Endothelial cell of umbilical vein (primary cell): ENCODE data around the gene SWT1. TPM values are rescaled to one million over a fixed set of nuclear protein-coding genes. Genes with fewer than 3 reads are reported as not detected.

Experiments
- BruUV-seq: library from RNA; stranded (reverse); fragments of 400-500 nt; replicated peaks from 2 replicates; lab custom pipeline; 2021; lab: Mats Ljungman, UMichigan
- CTCF ChIA-PET: fragments of 300-600, 350-600 bp; sonication (Branson Sonifier 250); formaldehyde crosslinking; loops from one replicate; lab custom pipeline; 2021; ENCODE audit warnings: antibody characterized with exemption, inconsistent platforms; lab: Charles Lee
- POLR2A ChIA-PET: fragments of 300-600, 350-600 bp; sonication (Branson Sonifier 250); formaldehyde crosslinking; loops from one replicate; lab custom pipeline; 2021; ENCODE audit warnings: antibody characterized with exemption, inconsistent platforms; lab: Charles Lee
- DNase-seq: peaks from one replicate; pipeline ENCODE4 v3.0.0-alpha.2; 2011; ENCODE audit warnings: low read depth, low spot score
- FAIRE-seq: peaks from 2 replicates; lab custom pipeline; 2011; peaks lifted over from hg19 to GRCh38; lab: Jason Lieb, UNC
- H2AFZ ChIP-seq: 2 replicates; pipeline ENCODE4 v1.6.0; 2012; ENCODE audit warnings: low read depth, low read length, control low read depth, inconsistent platforms
- H3K27ac ChIP-seq: 2 replicates; pipeline ENCODE4 v1.5.1; 2011; ENCODE audit warnings: low read depth, mild to moderate bottlenecking, control low read depth, low read length, moderate library complexity; ENCODE audit not compliant: insufficient read depth
- H3K27me3 ChIP-seq, 2 experiments: 2 replicates each; pipeline versions ENCODE4 v1.6.0 to v1.6.1; 2011; ENCODE audit warnings: low read length in 2 of 2, mixed read lengths in 1 of 2; ENCODE audit not compliant: control insufficient read depth in 2 of 2, insufficient read depth in 2 of 2
- H3K36me3 ChIP-seq, 2 experiments: 2 replicates in 1 of 2; 3 replicates in 1 of 2; pipeline ENCODE4 v1.5.1; 2011; ENCODE audit warnings: low read length in 2 of 2, mild to moderate bottlenecking in 1 of 2, moderate library complexity in 1 of 2; ENCODE audit not compliant: control insufficient read depth in 2 of 2, insufficient read depth in 2 of 2; ENCODE audit errors: extremely low read depth in 1 of 2
- H3K4me1 ChIP-seq: 3 replicates; pipeline ENCODE4 v1.5.1; 2011; ENCODE audit warnings: mild to moderate bottlenecking, low read length; ENCODE audit not compliant: control insufficient read depth, insufficient read depth; ENCODE audit errors: extremely low read depth
- H3K4me2 ChIP-seq: 2 replicates; pipeline ENCODE4 v1.6.1; 2011; ENCODE audit warnings: low read length, control low read depth, mixed read lengths; ENCODE audit not compliant: insufficient read depth
- H3K4me3 ChIP-seq, 3 experiments: fragments of 200-600 bp in 1 of 3; sonication (generic), shearing (Covaris generic) in 1 of 3; replicated peaks in 1 of 3; 2 replicates each; pipeline ENCODE4 v1.5.1; 2011 to 2016; ENCODE audit warnings: control low read depth in 3 of 3, low read length in 3 of 3, mild to moderate bottlenecking in 2 of 3, inconsistent platforms in 1 of 3, low read depth in 1 of 3, moderate library complexity in 1 of 3; ENCODE audit not compliant: insufficient read depth in 1 of 3
- H3K79me2 ChIP-seq: 2 replicates; pipeline ENCODE4 v1.6.0; 2012; ENCODE audit warnings: low read length, inconsistent platforms; ENCODE audit not compliant: control insufficient read depth, insufficient read depth
- H3K9ac ChIP-seq: replicated peaks from 2 replicates; pipeline ENCODE3; 2011; ENCODE audit warnings: low read length, control low read depth; ENCODE audit not compliant: insufficient read depth; ENCODE audit errors: extremely low read depth
- H3K9me1 ChIP-seq: replicated peaks from 3 replicates; pipeline ENCODE4 v1.6.0; 2011; ENCODE audit warnings: mild to moderate bottlenecking, low read length; ENCODE audit not compliant: control insufficient read depth, insufficient read depth; ENCODE audit errors: extremely low read depth
- H3K9me3 ChIP-seq: replicated peaks from 2 replicates; pipeline ENCODE4 v1.5.1; 2012; ENCODE audit warnings: low read length, inconsistent platforms; ENCODE audit not compliant: control insufficient read depth, insufficient read depth
- H4K20me1 ChIP-seq: replicated peaks from 2 replicates; pipeline ENCODE3; 2011; ENCODE audit warnings: mild to moderate bottlenecking, low read length; ENCODE audit not compliant: control insufficient read depth, insufficient read depth; ENCODE audit errors: extremely low read depth
- CTCF ChIP-seq, 2 donors: IDR thresholded peaks; 1 replicate in 1 of 2; 2 replicates in 1 of 2; pipeline ENCODE4 v1.5.1; 2011; ENCODE audit warnings: low read length in 2 of 2, mild to moderate bottlenecking in 2 of 2, moderate library complexity in 2 of 2, control low read depth in 1 of 2, inconsistent platforms in 1 of 2, low read depth in 1 of 2; ENCODE audit not compliant: insufficient read depth in 1 of 2; ENCODE audit errors: extremely low read depth in 1 of 2
- EZH2 ChIP-seq: IDR thresholded peaks from 2 replicates; pipeline ENCODE4 v1.6.1; 2012; ENCODE audit warnings: borderline replicate concordance, low read depth, mild to moderate bottlenecking, moderate library complexity, low read length, inconsistent platforms; ENCODE audit not compliant: severe bottlenecking
- FOS ChIP-seq: IDR thresholded peaks from 2 replicates; pipeline ENCODE4 v1.6.1; 2011; ENCODE audit warnings: mild to moderate bottlenecking, low read length, moderate library complexity, borderline replicate concordance; ENCODE audit not compliant: insufficient read depth
- GATA2 ChIP-seq: IDR thresholded peaks from 2 replicates; pipeline ENCODE4 v1.7.0; 2011; ENCODE audit warnings: low read depth, mild to moderate bottlenecking, moderate library complexity, mixed read lengths, low read length; ENCODE audit not compliant: insufficient read length, insufficient read depth
- JUN ChIP-seq: IDR thresholded peaks from 2 replicates; pipeline ENCODE4 v1.6.1; 2011; ENCODE audit warnings: borderline replicate concordance, low read depth; ENCODE audit not compliant: insufficient read length, insufficient read depth
- MAX ChIP-seq: IDR thresholded peaks from 2 replicates; pipeline ENCODE4 v1.6.1; 2011; ENCODE audit not compliant: insufficient read depth, insufficient read length
- MYC ChIP-seq: IDR thresholded peaks from one replicate; pipeline ENCODE4 v1.6.1; 2011; ENCODE audit warnings: mild to moderate bottlenecking, low read depth, low read length
- POLR2A ChIP-seq: IDR thresholded peaks from 2 replicates; pipeline ENCODE4 v1.6.1; 2012; ENCODE audit warnings: low read depth, mild to moderate bottlenecking, control low read depth, low read length
- POLR2AphosphoS5 ChIP-seq: IDR thresholded peaks from 2 replicates; pipeline ENCODE4 v1.6.1; 2012; ENCODE audit warnings: low read depth, mild to moderate bottlenecking, control low read depth, low read length, moderate library complexity; ENCODE audit not compliant: insufficient read depth
- dilution Hi-C: fragments of 300-500 bp; cut with MboI; formaldehyde crosslinking; loops from one replicate; pipeline ENCODE4 v1.15.0; 2019; ENCODE audit warnings: low sequenced_read_pairs; ENCODE audit not compliant: extremely low pct_ligation_motif_present
- intact Hi-C: fragments of 100-400 bp; cut with micrococcal nuclease; formaldehyde crosslinking; loops from one replicate; pipeline ENCODE4 v1.10.0; 2022
- polyA plus RNA-seq, 4 experiments: library from polyadenylated mRNA; depleted of rRNA in 3 of 4; stranded (reverse) in 3 of 4; unstranded in 1 of 4; fragments of >200 nt; gene quantifications; 2 replicates each; pipeline versions ENCODE4 v1.2.1 to v1.2.3, GENCODE V29; 2011 to 2012; ENCODE audit warnings: missing spikeins in 1 of 4
- total RNA-seq: library from RNA; stranded (reverse); gene quantifications from 2 replicates; pipeline ENCODE4 v1.2.3, GENCODE V29; 2021

SWT1 gene
- total and polyA plus RNA-seq, 2 donors (not counting 3 experiments of a cell fraction or from before 2014, with no cell fraction given) = 1.0 to 4.3 TPM

- no peaks in the 10 kb centered on the region for H3K36me3 ChIP-seq
- H3K4me2 ChIP-seq = no peak overlapping the region
- no peaks in the 10 kb centered on the region for H3K9me1 ChIP-seq
- no peak overlapping the region for H2AFZ ChIP-seq
- H4K20me1 ChIP-seq = no peaks in the 10 kb centered on the region
- dilution Hi-C loops = no loop called here
- H3K4me3 ChIP-seq = no peak overlapping the region
- POLR2A ChIA-PET = no interaction called here
- H3K79me2 ChIP-seq = no peaks in the 10 kb centered on the region
- CTCF ChIA-PET = no interaction called here
- no peaks in the 10 kb centered on the region for H3K27me3 ChIP-seq
- no peaks in the 10 kb centered on the region for H3K9me3 ChIP-seq
- intact Hi-C loops = no loop called here
- no peak for FAIRE-seq
- no peak for TF ChIP-seq FOS
- no peak for TF ChIP-seq MYC
- no peak for TF ChIP-seq MAX
- TF ChIP-seq POLR2AphosphoS5 = no peak
- no peak for TF ChIP-seq POLR2A
- TF ChIP-seq EZH2 = no peak
- no peak for TF ChIP-seq GATA2
- TF ChIP-seq CTCF (IDR thresholded peaks at IDR 0.05; ENCODE audit: extremely low read depth in 1 of 2, insufficient read depth in 1 of 2, low read depth in 1 of 2, low read length in 2 of 2) = no peak
- no peak for TF ChIP-seq JUN
- DNase-seq = no peak
- no TSS peak for BruUV-seq
- H3K4me1 ChIP-seq = no peaks in the 10 kb centered on the region
- H3K9ac ChIP-seq = no peak overlapping the region
- no peak overlapping the region for H3K27ac ChIP-seq
Observed at GRCh38 chr1:185229981-185230380, 73.0 kb downstream of the SWT1 start.
